NCI-H2107 (cell line): ENCODE measurements around the gene HENMT1.
"Not testable (repeated sequence)": the region's sequence is repeated elsewhere in the genome, so short reads cannot be mapped to it uniquely, and the experiment has no call there.

Experiments used
- DNase-seq: peaks from one replicate; lab custom pipeline; 2025; lab: John Stamatoyannopoulos, UW

Gene HENMT1

DNA sequence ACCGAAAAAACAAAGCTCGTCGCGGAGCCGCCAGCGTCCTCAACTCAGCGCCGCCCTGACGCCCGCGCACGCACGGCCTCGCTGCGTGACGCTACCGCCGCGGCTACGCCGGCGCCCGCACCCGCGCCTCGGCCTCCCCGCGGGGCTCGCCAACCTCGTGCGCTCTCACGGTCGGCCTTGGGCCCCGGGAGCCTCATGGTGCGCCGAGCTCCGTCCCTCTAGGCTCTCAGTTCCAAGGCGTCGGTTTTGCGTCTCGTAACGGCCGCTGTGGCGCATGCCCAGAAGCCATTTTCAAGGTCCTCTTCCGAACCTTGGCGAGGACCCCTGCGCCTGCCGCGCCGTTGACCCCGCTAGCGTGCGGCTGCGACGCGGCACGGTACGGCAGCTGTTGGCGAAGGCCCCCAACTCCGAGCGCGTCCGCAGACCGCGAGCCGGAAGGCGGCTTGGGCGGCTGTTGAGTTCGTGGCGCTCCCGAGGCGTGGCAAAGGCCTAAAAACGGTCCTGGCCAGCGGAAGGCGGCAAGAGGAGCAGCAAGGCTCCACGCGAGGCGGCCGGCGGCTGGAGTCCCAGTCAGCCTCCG lies at the start of gene HENMT1:
Gene HENMT1, minus strand, starts transcription at position 64 of the 580 bp plus-strand sequence. CDS start 1,209 bp downstream, outside the sequence.
- no peak for DNase-seq

DNA sequence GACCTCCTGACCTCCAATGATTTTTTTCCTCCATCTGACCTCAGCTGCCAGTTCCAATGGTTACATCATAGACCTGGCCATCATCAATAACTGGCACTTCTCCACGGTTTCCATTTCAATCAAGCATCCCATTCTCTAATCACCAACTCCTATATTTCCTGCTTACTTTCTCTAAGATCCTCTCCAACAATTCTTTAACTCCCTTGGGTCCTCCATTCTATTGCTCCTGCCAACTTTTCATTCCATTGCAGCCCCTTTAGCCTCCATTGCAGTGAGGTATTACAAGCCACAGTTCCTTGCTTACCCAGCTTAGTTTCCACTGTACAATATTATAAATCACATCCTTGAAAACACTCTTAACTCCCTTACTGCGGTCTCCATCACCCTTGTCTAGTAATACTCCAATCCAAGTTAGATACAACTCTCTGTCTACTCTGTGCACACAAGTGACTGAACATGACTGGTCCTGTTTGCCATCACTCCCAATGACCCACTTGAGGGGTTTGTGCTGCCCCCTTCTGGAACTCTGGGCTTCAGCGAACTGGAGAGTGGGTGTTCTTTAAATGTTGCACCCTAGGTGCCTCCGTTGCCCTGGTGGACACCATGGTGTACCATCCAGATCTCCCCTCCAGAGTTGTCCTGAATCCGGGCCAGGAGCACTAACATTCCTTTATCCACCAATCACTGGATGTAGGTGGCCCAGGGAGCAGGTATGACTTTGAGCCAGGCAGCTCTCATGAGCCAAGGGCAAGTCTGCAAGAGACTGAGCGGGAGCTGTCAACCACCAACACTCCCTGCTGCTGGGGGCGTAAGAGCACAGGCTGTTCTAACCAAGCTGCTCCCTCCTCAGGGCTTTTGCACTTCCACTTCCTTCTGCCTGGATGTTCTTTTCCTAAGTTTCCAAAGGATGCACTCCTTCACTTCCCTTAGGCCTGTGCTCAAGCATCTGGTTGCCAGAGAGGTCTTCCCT lies 48.1 kb upstream of the HENMT1 start:
- DNase-seq = no peak

DNA sequence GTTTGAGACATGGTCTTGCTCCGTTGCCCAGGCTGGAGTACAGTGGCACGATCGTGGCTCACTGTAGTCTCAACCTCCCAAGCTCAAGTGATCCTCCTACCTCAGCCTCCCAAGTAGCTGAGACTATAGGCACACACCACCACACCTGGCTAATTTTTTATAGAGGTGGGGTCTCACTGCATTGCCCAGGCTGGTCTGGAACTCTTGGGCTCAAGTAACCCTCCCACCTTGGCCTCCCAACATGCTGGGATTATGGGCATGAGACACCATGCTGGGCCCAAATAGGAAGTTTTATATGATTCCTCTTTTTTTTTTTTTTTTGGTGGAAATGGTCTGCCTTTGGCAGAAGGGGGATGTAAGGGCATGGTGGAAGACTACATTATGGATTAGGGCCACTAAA lies 45.8 kb upstream of the HENMT1 start:
- no peak for DNase-seq

DNA sequence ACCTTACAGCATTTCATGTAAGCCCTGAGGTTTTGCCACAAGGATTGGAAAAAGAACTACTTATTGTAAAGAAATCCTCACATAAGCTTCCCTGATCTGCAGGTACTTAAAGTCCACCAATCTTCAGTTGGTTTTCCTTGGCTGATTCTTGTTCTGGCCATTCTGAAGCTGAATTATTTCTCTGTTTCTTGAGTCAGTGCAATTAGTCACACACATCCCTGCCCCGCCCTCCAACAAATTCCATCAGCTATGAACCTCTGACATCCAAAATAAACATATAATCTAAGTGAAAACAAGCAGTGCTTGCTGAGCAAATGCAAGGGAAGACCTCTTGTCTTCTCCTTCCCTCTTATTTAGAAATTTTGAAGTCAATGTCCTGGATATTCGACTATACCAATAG lies 43.6 kb upstream of the HENMT1 start:
- DNase-seq = no peak

DNA sequence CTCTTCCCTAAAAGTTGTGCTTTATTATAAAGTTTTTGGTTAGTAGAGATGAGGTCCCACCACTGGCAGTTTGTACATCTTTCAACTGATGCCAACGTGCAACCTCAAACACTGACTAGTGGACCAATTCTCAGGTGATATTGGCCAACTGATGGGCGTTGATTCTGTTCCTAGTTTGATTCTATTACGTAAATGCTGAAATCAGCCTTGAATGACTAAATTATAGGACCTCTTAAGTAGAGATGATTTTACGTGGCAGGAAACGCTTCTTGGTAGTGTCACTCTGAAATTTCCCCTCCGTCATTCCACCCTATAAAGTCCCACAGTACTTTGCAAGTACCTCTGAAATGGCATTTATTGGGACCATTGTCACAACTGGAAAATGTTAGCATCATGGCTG lies 43.0 kb upstream of the HENMT1 start:
- DNase-seq = no peak

DNA sequence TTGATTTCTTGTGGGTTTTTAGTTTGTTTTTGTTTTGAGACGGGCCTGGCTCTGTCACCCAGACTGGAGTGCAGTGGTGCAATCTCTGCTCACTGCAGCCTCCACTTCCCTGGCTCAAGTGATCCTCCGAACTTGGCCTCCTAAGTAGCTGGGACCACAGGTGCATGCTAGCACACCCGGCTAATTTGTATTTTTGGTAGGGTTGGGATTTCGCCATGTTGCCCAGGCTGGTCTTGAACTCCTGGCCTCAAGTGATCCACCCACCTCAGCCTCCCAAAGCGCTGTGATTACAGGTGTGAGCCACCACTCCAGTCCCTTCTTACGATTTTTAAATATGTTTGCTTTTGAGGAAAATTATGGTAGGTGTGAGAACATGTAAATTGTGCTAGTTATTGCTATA lies 41.2 kb upstream of the HENMT1 start:
- DNase-seq = not testable (repeated sequence)

DNA sequence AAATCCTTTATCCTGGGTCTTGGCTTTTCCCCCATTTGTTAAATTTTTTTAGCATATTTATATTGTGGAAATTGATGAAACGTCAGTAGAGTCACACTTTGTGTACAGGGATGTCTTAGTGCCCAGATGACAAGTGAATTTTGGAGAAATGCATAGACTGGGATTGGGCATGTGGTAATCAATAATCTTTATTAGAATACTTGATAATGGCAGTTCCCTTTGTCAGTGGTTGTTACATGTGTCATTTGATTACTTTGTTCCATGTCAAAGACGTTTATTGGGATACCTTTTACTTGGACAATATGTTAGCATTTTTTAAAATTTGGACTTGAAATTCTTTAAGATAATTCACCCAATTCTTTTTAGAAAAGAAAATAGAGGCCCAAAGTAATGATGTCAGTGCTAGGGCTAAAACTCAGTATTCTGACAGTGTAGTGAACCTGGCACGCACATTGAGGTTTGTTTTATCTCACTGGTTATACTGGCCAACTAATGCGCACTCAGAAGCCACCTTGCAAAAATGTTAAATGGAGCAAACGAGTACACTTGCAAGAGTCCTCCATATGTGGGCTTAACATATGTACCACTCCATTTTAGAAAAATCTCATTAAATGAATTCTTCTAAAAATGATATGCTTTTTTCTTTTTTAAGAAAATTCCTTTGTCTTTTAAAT lies 40.4 kb upstream of the HENMT1 start:
- no peak for DNase-seq

DNA sequence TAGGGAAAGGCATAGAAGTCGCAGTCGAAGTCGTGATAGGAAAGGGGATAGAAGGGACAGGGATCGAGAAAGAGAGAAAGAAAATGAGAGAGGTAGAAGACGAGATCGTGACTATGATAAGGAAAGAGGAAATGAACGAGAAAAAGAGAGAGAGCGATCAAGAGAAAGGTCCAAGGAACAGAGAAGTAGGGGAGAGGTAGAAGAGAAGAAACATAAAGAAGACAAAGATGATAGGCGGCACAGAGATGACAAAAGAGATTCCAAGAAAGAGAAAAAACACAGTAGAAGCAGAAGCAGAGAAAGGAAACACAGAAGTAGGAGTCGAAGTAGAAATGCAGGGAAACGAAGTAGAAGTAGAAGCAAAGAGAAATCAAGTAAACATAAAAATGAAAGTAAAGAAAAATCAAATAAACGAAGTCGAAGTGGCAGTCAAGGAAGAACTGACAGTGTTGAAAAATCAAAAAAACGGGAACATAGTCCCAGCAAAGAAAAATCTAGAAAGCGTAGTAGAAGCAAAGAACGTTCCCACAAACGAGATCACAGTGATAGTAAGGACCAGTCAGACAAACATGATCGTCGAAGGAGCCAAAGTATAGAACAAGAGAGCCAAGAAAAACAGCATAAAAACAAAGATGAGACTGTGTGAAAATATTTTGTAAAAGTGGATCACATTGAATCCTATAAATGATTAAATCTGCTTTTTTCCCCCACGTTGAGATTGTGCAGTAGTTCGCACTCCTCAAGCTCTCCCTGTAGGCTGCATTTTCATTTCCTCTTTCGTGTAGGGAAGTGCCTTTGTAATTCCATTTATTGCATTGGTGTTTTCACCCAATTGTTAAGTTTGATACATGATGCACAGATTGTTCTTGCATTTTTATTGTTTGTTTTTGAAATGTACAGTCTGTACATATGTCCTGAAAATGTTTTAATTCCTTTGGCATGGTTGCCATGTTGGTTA lies 38.8 kb upstream of the HENMT1 start:
- no peak for DNase-seq

DNA sequence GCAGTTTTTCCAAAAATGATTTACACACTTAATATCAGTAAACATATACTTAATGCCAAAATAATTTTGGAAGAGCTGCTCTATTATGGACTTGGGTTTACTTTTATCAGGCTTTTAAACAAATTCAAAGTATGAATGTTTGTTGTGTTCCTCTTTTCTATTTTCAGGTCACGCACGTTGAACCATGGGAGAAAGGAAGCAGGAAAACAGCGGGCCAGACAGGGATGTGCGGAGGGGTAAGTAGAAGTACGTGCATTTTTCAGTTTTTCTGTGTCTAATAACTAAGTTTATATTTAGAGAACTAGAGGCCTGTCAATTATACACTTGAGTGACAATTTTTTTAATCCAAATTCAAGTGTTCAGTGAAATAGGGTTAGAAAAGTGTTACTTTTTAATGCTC lies 34.6 kb upstream of the HENMT1 start:
- no peak for DNase-seq

DNA sequence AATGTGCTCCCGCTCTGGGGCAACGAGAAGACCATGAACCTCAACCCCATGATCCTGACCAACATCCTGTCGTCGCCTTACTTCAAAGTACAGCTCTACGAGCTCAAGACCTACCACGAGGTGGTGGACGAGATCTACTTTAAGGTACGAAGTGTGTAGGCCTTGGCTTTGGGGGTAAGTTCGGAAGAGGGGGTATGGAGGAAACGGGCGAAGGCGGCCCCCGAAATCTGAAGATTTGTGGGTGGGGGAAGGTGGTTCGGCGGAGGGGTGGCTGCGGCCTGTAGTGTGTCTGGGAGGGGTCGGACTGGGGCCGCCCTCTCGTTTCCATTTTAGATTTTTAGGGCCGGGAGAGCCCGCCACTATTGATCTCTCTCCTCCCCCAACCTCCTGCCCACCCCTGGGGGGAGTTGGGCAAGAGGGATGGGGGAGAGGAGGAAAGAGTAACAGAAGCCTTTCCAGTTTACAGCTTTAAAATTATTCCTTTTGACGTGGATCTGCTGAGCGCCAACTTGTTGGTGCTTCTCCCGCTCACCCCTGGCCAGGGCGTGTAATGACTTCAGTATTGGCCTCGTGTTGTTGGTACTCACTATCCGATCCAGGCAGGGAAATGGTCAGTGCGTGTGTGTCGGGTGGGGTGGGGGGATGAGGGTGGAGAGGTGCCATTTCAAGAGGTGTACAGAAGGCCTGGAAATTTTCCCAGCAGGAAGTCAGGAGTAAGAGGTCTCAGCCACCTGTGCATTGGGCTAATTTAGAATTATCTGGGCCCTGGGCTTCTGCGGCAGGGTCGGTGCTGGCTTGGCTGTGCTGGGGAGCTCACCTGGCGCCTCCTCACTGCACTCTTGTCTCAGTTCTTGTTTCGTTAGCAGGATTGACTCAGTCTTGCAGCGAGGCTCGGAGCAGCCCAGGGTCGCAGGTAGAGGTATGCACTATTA lies 32.1 kb upstream of the HENMT1 start:
- DNase-seq = peak; percentile 40

DNA sequence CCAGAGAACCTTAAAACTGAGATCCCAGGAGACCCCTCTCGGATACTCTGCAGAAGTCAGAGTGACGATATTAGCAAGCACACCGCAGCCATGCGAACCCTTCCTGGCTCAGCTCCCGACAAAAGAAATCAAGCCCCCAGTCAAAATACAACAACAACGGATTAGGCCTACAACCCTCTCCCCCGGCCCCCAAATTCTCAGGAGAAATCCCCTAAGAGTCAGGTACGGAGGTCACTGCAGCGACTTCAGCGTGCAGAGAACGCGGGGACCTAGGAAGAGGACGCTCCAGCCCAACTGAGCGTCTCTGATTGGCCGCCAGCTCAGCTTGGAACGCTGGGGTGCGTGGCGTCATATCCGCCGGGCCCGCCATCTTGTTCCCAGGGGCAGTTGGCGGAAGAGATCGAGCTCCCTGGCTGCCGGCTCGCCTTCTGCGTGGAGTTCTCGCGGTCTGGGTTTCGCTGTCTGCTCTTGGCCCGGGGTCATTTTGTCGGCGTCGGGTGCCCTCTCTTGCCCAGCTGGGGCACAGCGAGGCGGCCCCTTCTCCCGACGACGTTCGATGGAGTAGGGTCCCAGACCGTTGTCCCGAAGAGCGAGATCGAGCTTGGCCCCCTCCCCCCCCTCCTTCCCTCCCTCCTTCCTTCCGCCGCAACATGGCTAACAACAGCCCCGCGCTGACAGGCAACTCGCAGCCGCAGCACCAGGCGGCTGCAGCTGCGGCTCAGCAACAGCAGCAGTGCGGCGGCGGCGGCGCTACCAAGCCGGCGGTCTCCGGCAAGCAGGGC lies 31.2 kb upstream of the HENMT1 start, which contains the start of gene PRPF38B:
Gene PRPF38B, plus strand, starts transcription at position 369 of the 782 bp plus-strand sequence. Its CDS starts 282 bp downstream, at position 651.
- peak; percentile 81 for DNase-seq

DNA sequence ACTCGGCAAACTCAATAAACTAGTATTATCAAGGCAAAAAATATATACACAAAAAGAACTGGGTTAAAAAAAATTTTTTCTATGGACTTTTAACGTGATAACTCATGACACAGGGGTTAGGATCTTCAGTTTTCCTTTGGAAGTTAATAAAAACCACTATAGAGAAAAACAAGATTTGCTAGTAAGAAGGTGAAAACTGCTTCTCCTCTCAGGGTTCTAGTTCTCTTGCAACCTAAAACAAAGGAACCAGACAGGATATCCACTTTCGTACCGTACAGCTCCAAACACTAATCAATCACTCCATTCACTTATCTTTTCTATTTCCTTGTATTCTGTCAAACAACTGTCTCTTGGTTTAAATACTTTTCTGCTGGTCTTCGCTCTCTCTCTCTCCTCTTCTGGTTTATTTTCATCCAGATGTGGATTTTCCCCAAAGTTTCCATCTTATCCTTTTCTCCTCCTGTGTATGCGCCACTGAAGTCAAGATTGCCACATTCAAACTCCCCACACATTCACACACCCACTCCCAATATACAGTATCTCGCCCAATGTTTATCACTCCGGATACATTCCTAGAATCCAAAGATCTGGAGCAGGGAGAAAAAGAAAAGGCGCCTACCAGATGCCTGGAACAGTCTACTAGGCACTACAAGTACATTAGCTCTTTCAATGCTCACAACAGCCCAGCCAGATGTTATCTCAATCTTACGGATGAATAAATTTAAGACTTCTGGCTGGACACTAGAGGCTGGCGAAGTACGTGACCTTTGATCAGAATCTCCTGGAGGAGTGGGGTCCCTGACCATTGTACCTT lies 30.4 kb upstream of the HENMT1 start:
- no peak for DNase-seq

DNA sequence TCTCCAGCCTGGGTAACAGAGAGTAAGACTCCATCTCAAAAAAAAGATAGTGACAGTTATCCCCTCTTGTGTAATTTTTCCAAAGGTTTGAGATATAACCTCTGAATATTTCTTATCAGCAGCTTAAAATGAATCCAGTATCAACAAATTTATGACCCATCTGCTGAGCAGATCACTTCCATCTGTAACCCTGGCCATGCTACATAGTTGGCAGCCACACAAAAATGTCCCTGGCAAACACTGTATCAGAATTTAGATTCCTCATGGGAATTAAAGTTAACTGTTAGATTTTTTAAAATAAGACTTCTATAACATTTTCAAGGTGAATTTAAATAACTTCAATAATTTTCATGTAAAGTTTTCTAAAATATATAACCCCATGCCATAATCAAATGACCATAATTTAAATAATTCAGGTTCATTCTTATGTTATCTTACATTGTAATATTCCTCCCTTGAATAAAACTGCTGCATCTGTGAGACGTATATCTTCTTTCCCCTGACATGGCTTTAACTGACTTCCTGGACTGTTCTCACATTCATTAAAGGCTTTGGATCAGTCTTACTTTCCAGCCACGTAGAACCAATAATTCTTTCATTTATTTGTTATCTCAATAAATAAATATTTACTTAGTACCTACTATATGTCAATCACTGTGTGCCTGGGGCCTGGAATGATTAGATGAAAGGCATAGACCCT lies 25.9 kb upstream of the HENMT1 start:
- DNase-seq = no peak

DNA sequence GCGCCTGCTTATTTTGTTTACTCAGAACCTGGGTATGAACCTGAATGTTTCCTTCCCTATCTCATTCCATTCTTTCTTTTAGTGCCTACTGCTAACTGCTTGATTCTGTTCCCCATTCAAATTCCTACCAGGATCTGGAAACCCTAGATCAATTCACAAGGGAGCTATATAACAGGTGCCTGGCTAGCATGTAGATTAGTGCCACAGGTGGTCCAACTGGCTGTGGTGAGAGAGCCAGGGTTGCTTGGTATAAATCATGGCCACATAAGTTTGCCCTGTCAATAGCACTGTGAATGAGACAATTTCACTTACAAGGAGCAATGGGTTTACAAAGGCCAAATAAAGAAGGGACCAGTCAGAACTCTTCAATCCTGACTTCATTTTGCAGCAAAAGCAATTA lies 24.6 kb upstream of the HENMT1 start:
- peak; percentile 54 for DNase-seq

DNA sequence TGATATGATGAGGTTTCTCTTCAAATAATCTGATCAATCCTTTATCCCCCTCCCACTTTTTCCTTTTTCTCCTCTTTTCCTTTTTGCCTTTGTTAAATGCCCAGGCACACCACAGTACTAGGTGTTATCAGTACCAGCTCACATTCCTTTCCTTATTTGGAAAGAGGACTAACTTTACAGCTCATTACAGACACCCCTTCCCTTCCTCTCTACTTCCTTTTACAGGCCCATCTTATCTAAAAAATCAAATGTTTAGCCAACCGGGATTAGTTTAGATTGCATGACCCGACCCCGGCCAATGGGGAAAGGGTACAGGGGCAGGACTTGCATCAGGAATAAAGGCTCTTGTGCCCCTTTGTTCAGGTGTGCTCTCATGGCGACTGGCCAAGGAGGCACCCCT lies 20.8 kb upstream of the HENMT1 start:
- not testable (repeated sequence) for DNase-seq

DNA sequence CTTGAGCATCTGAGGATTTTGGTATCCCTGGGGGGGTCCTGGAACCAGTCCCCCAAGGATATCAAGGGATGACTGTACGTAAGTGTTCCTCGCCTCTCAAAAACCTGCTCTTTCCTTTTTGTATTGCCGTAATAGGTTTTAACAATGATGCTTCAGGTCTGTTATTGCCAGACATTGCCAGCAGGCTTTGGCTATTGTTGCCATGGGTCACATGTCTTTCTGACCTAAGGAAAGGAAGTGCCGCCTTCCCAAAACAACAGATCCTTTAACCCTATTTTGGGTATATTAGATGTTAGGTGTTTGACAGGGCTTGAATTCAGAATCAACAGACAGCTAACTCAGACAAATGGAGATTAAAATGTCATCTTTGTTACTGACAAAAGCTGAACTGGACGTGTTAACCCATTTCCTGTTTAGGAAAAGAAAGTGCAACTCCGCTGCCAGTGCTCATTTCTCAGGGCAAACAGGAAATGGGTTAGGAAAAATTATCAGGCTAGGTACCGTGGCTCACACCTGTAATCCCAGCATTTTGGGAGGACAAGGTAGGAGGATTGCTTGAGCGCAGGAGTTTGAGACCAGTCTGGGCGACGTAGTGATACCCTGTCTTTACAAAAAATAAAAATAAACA lies 18.8 kb upstream of the HENMT1 start:
- DNase-seq = no peak

DNA sequence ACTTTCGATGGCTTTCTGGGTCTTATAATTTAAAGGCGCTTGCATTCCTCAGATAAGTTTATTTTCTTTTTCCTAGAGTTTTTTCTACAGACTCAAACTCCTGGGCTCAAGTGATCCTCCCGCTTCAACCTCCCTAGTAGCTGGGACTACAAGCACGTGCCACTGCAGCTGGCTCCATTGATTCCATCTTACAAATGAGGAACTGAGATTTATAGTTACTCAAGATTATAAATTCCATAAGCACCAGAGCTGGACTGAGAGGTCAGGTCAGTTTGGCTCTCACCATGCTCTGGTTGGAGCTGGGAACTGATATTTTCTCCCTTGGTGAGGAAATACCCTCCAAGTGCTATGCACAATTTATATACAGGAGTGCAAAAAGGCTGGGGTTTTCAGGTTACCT lies 17.8 kb upstream of the HENMT1 start:
- no peak for DNase-seq

DNA sequence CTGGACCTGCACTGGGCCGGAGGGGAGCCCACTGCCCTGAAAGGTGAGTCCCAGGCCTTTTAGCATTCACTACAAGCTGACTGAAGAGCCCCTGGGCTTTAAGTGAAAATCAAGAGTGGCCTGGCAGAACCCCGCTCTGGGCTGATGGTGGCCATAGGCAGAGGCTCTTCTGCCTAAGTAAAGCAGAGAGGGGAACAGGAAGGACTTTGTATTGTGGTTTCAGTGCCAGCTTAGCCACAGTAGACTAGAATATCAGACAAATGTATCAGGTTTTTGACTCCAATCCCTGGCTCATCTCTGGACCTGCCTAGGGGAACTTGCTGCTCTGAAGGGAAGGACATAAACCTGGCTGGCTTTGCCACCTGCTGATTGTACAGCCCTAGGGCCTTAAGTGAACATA lies 10.2 kb upstream of the HENMT1 start:
- no peak for DNase-seq
